ENCODE measurements around the gene SLC9A6. TPM values are rescaled to one million over a fixed set of nuclear protein-coding genes. Genes with fewer than 3 reads are reported as not detected.

Gene SLC9A6
- total RNA-seq, 1 donor from 2014 or later, result 19.0 TPM

- H3K27ac Mint-ChIP-seq (ENCODE audit: unreplicated experiment), result no peak overlapping the region
- H3K4me1 Mint-ChIP-seq (ENCODE audit: low read depth), result peaks cover 16% of the 10 kb centered on the region
- DNase-seq (ENCODE audit: low spot score), result no peak
- TF ChIP-seq CTCF (IDR thresholded peaks at IDR 0.05), result no peak
- peaks cover under 1% of the 10 kb centered on the region for H3K36me3 Mint-ChIP-seq (ENCODE audit: low read depth)
- no peaks in the 10 kb centered on the region for H3K27me3 Mint-ChIP-seq (ENCODE audit: low read depth)
- no peaks in the 10 kb centered on the region for H3K9me3 Mint-ChIP-seq (ENCODE audit: low read depth)
- no peak overlapping the region for H3K4me3 Mint-ChIP-seq (ENCODE audit: unreplicated experiment)
Observed at GRCh38 chrX:136025091-136025490, 39.9 kb downstream of the SLC9A6 start.

GRCh38 chrX:136028383-136028984 is 43.2 kb downstream of the SLC9A6 start:
- no peaks in the 10 kb centered on the region for H3K9me3 Mint-ChIP-seq (ENCODE audit: low read depth)
- peaks cover 47% of the 10 kb centered on the region for H3K4me1 Mint-ChIP-seq (ENCODE audit: low read depth)
- no peaks in the 10 kb centered on the region for H3K27me3 Mint-ChIP-seq (ENCODE audit: low read depth)
- H3K27ac Mint-ChIP-seq (ENCODE audit: unreplicated experiment), result peak overlapping the region; percentile 97
- H3K4me3 Mint-ChIP-seq (ENCODE audit: unreplicated experiment), result no peak overlapping the region
- no peaks in the 10 kb centered on the region for H3K36me3 Mint-ChIP-seq (ENCODE audit: low read depth)
- DNase-seq (ENCODE audit: low spot score), result no peak
- peak; percentile 86 for TF ChIP-seq CTCF (IDR thresholded peaks at IDR 0.05)

GRCh38 chrX:136029766-136030165 is 44.5 kb downstream of the SLC9A6 start:
- H3K4me3 Mint-ChIP-seq (ENCODE audit: unreplicated experiment), result peak overlapping the region; percentile 29
- peaks cover 54% of the 10 kb centered on the region for H3K4me1 Mint-ChIP-seq (ENCODE audit: low read depth)
- no peaks in the 10 kb centered on the region for H3K27me3 Mint-ChIP-seq (ENCODE audit: low read depth)
- DNase-seq (ENCODE audit: low spot score), result no peak
- TF ChIP-seq CTCF (IDR thresholded peaks at IDR 0.05), result no peak
- H3K9me3 Mint-ChIP-seq (ENCODE audit: low read depth), result no peaks in the 10 kb centered on the region
- peak overlapping the region; percentile 97 for H3K27ac Mint-ChIP-seq (ENCODE audit: unreplicated experiment)
- H3K36me3 Mint-ChIP-seq (ENCODE audit: low read depth), result no peaks in the 10 kb centered on the region

GRCh38 chrX:136030303-136031191 is 45.3 kb downstream of the SLC9A6 start:
- H3K4me1 Mint-ChIP-seq (ENCODE audit: low read depth), result peaks cover 55% of the 10 kb centered on the region

More at GRCh38 chrX:136030303-136031191, 45.3 kb downstream of the SLC9A6 start:
- Mint-ChIP-seq H3K36me3 (ENCODE audit: low read depth) (no peaks in the 10 kb centered on the region), H3K4me3 (ENCODE audit: unreplicated experiment) (peak overlapping the region; percentile 29), H3K27ac (ENCODE audit: unreplicated experiment) (peak overlapping the region; percentile 97), H3K9me3 (ENCODE audit: low read depth) (no peaks in the 10 kb centered on the region), H3K27me3 (ENCODE audit: low read depth) (no peaks in the 10 kb centered on the region)
- no peak for DNase-seq (ENCODE audit: low spot score)
- TF ChIP-seq CTCF (IDR thresholded peaks at IDR 0.05), result no peak
